ENCODE data around the gene PDK4.
"Not testable (repeated sequence)": the region's sequence is repeated elsewhere in the genome, so short reads cannot be mapped to it uniquely, and the experiment has no call there.

The PDK4 gene

DNA sequence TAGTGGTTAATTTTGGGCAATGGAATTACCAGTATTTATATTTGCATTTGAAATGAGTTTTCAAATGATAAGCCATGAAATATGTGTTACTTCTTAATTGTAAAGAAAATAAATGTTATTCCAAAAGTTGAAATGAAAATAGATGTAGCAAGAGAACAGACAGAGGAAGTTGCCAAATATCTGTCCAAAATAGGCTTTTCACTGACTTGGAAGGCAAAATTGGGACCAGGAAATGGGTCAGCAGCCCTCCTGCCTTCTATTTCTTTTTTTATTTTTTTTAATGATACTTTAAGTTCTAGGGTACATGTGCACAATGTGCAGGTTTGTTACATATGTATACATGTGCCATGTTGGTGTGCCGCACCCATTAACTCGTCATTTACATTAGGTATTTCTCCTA, 8.1 kb upstream of the PDK4 start:
- not testable (repeated sequence) for DNase-seq

DNA sequence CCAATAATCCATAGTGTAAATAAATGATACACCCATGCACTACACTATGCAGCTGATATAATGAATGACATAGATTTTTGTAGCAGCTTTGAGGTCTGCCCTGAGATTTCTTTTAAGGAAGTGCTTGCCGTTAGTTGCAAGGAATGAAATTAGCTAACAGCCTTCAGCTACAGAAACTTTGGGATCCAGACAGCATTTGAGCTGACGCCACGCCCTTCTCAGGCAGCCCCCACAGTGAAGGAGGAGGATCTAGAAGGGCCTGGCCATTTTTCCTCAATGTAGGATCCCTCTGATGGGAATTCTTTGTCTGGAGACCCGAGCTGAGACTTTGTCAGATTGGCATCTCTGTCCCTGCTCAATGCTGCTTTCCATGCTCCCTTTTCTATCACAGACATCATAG, 6.1 kb upstream of the PDK4 start:
- no peak for DNase-seq

GRCh38 chr7:95601316-95601715, 5.0 kb upstream of the PDK4 start:
- no peak for DNase-seq

- no peak for DNase-seq
Measured at GRCh38 chr7:95599069-95599468, 2.8 kb upstream of the PDK4 start.

DNA sequence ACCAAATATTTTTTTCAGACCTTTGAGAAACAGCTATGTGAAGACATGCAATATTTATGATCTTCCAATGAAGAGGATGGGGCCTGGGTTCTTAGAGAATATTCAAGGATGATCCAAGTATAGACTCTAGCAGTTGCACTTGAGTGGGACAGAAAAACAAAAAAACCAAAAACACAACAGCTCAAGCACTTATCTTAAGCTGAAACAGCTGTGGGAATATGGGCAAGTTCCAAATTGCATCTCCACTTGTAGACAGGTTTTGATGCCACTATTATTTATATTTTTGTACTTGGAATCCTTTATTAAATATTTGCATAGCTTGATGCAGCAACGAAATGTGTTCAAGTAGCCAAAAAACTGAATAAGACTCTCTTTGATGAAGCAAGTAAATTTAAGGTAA, 2.2 kb upstream of the PDK4 start:
- no peak for DNase-seq

- no peak for DNase-seq
Measured at GRCh38 chr7:95595746-95596197, 544 bp downstream of the PDK4 start.

GRCh38 chr7:95594185-95594584, 2.1 kb downstream of the PDK4 start:
- DNase-seq: no peak

DNA sequence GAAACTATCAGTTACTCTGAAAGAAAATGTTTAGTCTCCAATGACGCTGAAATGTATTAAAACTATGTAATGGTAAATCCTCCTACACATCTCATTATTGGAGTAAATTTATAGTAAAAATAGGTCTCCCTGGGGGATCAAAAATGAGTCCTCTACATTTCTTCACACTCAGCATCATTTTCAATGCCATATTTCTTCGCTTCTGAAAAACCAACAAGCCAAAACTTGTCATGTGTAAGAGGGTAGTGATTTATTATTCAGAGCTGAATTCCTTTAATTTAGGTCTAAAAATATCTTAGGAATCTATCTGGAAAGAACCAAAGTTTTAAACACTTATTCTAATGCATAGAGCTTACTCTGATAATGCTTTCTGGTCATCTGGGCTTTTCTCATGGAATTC, 3.0 kb downstream of the PDK4 start:
- no peak for DNase-seq

GRCh38 chr7:95592570-95592969, 3.7 kb downstream of the PDK4 start:
- no peak for DNase-seq

- DNase-seq: no peak
Measured at GRCh38 chr7:95590387-95591248, 5.7 kb downstream of the PDK4 start.

GRCh38 chr7:95589766-95590165, 6.5 kb downstream of the PDK4 start:
- DNase-seq: no peak

DNA sequence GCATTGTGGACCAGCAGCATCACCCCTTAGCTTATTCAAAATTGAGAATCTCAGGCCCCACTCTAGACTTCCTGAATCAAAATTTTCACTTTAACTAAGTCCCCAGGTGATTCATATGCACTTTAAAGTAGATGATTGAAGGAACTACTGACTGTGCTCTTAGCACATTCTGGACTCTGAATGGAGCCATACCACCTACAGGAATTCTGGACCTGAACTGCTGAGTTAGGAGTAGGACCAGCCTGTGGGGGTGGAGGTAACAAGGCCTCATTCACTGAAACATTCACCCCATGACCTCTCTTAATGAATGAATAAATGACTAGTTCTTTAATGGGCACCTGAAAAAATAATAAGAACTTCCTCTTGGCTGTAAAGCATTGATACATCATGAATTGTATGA, 7.3 kb downstream of the PDK4 start:
- no peak for DNase-seq

GRCh38 chr7:95586951-95587301, 9.4 kb downstream of the PDK4 start:
- no peak for DNase-seq

DNA sequence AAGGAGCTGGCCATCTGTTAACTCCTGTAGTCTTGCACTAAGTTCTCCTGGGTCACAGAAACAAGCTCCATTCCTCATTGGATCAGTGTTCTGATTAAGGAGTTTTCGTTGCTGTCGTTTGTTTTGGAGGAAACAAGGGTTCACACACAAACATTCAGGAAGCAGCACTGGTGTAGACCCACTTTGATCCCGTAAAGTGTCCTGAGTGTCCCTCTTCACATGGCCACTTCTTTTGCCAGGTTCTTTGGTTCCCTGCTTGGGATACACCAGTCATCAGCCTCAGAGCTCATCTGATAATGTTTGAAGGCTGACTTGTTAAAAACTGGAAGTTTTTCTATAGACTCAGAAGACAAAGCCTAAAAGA, 10.9 kb downstream of the PDK4 start:
- DNase-seq: no peak

GRCh38 chr7:95584769-95585425, 11.4 kb downstream of the PDK4 start:
- no peak for DNase-seq

DNA sequence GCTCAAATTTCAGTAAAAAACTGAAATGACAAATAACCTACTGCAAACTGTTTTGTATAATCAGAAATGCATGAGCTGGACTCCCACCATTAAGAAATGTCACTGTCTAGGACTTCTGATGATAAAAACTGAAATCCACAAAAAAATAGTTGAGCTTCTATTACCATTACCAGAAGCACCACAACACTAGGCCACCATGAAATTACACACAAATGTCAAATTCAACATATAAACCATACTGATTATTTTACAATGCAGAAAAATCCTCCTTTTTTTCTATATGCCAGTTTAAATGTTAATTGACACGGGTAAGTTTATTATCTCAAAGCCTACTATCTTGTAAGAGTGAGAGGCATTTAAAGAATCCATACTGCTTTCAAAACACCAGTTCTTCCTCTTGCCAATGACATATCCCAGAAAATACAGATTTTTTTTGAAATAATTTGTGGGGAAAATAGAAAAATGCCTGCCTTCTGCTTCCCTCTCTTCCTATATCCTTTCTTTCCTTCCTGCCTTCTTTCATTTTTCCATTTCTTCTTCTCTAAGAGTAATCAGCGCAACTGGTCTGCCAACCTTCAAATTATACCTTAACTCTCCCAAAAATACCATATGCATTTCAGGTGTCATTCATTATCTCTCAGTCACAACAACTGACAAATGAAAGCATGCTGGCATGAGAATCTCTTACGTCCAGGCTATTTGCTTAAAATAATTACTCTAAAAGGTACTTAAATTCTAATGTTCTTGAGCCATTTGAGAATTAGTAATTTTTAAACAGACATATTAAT, 12.3 kb downstream of the PDK4 start:
- no peak for DNase-seq

GRCh38 chr7:95582578-95583293, 13.6 kb downstream of the PDK4 start:
- DNase-seq: no peak

DNA sequence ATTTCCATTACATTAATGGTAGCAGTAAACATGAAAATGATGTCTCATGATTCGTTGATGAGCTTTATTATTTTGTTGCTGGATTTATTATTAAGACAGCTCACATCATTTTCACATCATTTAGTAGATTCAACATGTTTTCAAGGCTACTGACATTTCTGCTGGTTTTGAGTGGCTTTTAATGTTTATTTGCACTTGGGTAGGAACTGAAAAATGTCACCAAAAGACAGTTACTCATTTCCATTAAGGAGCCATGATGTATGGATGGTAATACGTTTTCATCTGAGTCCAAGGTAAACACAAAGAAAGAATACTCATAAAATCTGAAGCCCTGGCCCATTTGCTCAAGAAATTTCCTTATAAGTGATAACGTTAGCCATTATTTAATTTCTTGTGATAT, 14.8 kb downstream of the PDK4 start:
- DNase-seq: no peak

- DNase-seq: no peak
Measured at GRCh38 chr7:95579318-95579717, 17.0 kb downstream of the PDK4 start.

DNA sequence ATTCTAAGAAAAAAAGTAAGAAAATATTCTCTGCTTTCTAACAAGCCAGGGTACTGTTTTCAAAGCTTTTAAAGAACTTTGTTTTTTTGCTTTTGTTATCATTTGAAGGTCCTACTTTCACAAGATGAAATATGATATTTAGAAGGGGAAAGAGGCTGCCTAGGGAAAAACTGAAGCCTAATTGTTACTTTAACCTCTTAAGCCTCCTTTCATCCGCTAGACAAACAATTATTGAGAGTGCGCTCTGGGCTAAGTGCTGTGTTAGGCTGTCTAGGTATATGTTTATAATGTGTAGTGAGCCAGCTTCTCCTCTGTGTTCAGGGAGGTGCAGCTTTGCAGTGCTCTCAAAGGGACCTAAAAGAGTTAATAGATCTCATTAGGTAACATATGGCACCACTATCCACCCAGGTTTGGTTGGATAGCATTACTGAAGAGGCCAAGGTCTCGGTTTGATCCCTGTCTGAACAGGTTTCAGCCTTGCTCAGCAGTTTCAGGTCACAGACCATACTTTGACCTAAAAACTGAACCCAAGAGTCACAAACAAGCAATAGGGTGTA, 17.9 kb downstream of the PDK4 start:
- DNase-seq: no peak

DNA sequence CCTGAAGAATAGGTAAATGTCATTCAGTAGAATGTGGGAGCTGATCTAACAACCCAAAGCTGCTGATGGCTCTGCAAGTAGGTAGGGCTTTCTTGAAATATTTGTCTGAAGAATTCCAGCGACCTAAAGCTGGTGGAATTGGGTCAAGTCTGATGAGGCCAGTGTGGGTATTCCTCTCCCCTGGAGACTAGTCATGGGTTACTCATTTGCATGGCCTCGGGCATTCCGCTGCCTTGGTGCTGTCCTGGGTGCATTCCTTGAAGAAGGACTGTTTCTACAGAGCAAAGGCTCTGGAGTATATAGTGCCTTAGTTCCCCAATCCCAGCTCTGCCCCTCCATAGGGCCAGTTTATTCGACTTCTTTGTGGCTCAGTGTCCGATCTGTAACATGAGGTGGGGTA, 19.2 kb downstream of the PDK4 start:
- DNase-seq: no peak

- DNase-seq: no peak
Measured at GRCh38 chr7:95569720-95570119, 26.6 kb downstream of the PDK4 start.

- DNase-seq: no peak
Measured at GRCh38 chr7:95560674-95561073, 35.6 kb downstream of the PDK4 start.

All from stimulated activated CD4-positive, alpha-beta T cell treated with anti-CD3 and anti-CD28 coated beads, Interleukin-12 subunit alpha, Interleukin-12 subunit beta, amount 100 ng/mL, for 4 hours (primary cell).